A673 (cell line): Measurements from ENCODE around the gene SEC31B.

Experiments used
- EZH2 ChIP-seq: fragments of 200-600 bp; sonication (generic); IDR thresholded peaks from 2 replicates; pipeline ENCODE4 v1.6.1; 2017; ENCODE audit warnings: borderline replicate concordance, low read depth, mild to moderate bottlenecking, mixed read lengths, antibody characterized with exemption, low read length; ENCODE audit not compliant: poor library complexity, severe bottlenecking
- TF ChIP-seq, protein P1 (sequence below): fragments of 300-800, 200-600 bp; sonication (generic); conservative IDR thresholded peaks from 2 replicates; pipeline ENCODE4 v1.5.1; 2017; ENCODE audit warnings: low read depth, mild to moderate bottlenecking, antibody characterized with exemption, low read length, moderate library complexity, mixed read lengths

DNA sequence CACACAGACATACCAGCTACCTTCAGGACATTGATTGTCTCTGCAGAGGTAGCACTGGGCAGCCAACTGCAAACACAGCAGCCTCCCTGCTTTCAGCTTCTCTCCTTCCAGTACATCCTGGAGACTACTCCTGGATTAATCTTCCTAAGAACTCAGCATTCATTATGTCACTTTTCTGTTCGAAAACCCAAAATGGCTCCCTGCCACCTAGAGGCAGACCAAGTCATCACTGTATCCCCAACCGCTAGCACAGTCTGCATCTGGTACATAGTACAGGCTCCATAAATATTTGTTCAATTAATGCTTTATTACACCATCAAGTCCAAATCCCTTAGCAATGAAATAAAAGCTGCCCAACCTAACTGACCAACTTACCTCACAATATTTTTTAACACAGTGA is 5.0 kb upstream of the SEC31B start:
- TF ChIP-seq, protein P1, sequence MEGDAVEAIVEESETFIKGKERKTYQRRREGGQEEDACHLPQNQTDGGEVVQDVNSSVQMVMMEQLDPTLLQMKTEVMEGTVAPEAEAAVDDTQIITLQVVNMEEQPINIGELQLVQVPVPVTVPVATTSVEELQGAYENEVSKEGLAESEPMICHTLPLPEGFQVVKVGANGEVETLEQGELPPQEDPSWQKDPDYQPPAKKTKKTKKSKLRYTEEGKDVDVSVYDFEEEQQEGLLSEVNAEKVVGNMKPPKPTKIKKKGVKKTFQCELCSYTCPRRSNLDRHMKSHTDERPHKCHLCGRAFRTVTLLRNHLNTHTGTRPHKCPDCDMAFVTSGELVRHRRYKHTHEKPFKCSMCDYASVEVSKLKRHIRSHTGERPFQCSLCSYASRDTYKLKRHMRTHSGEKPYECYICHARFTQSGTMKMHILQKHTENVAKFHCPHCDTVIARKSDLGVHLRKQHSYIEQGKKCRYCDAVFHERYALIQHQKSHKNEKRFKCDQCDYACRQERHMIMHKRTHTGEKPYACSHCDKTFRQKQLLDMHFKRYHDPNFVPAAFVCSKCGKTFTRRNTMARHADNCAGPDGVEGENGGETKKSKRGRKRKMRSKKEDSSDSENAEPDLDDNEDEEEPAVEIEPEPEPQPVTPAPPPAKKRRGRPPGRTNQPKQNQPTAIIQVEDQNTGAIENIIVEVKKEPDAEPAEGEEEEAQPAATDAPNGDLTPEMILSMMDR: 0 out of 2 replicates have a peak, but pooled peaks have one; percentile 19
- no peak for TF ChIP-seq EZH2
